Mucosa of stomach (tissue), 1 donor: ENCODE results near the gene CCNY.

ENCODE experiments used
- H3K27me3 ChIP-seq: one replicate; pipeline ENCODE4 v1.7.0; 2013; ENCODE audit warnings: mild to moderate bottlenecking, low read length; ENCODE audit not compliant: control insufficient read depth, insufficient read depth
- H3K36me3 ChIP-seq: one replicate; pipeline ENCODE4 v1.7.0; 2013; ENCODE audit warnings: low read length; ENCODE audit not compliant: control insufficient read depth, insufficient read depth
- H3K4me1 ChIP-seq: one replicate; pipeline ENCODE4 v1.7.0; 2013; ENCODE audit warnings: mild to moderate bottlenecking, low read length; ENCODE audit not compliant: control insufficient read depth, insufficient read depth
- H3K4me3 ChIP-seq: one replicate; pipeline ENCODE4 v1.7.0; 2013; ENCODE audit warnings: low read length
- H3K9ac ChIP-seq: one replicate; pipeline ENCODE4 v1.7.0; 2013; ENCODE audit warnings: mild to moderate bottlenecking, low read length, moderate library complexity
- H3K9me3 ChIP-seq: one replicate; pipeline ENCODE4 v1.7.0; 2013; ENCODE audit warnings: mild to moderate bottlenecking, low read length, moderate library complexity; ENCODE audit not compliant: control insufficient read depth
- donor health status: Pancreatic carcinoma.

The CCNY gene

DNA sequence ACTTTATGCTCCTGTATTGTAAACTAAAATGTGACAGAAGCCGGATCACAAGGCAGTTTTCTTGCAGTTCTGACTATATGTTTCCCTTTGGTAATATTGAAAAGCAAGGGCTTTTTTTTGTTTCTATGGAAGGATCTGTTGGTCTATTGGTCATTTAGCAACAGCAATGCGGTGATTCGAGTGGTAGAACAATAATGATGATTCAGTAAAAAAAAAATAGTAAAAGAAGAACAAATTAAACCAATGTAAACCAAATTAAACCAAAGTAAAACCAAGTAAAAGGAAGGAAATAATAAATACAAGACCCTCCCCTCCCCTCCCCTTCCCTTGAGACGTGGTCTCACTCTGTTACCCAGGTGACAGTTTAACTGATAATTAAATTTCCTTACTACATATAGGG is 17.8 kb upstream of the CCNY start:
- no peak overlapping the region for H3K9ac ChIP-seq
- no peaks in the 10 kb centered on the region for H3K4me1 ChIP-seq
- H3K9me3 ChIP-seq = no peaks in the 10 kb centered on the region
- no peak overlapping the region for H3K4me3 ChIP-seq
- no peaks in the 10 kb centered on the region for H3K36me3 ChIP-seq
- H3K27me3 ChIP-seq = no peaks in the 10 kb centered on the region

GRCh38 chr10:35320341-35320740 is 16.0 kb upstream of the CCNY start:
- Histone ChIP-seq H3K4me1 (no peaks in the 10 kb centered on the region), H3K27me3 (no peaks in the 10 kb centered on the region), H3K9me3 (no peaks in the 10 kb centered on the region), H3K36me3 (no peaks in the 10 kb centered on the region), H3K9ac (no peak overlapping the region), H3K4me3 (no peak overlapping the region)

- no peak overlapping the region for H3K9ac ChIP-seq
- no peak overlapping the region for H3K4me3 ChIP-seq
- no peaks in the 10 kb centered on the region for H3K36me3 ChIP-seq
Observed at GRCh38 chr10:35322636-35323035, 13.7 kb upstream of the CCNY start.

GRCh38 chr10:35324196-35324595 is 12.1 kb upstream of the CCNY start:
- Histone ChIP-seq H3K27me3 (no peaks in the 10 kb centered on the region), H3K4me1 (peaks cover 5% of the 10 kb centered on the region), H3K36me3 (no peaks in the 10 kb centered on the region), H3K9me3 (no peaks in the 10 kb centered on the region), H3K9ac (no peak overlapping the region), H3K4me3 (no peak overlapping the region)

More at GRCh38 chr10:35322636-35323035, 13.7 kb upstream of the CCNY start:
- no peaks in the 10 kb centered on the region for H3K9me3 ChIP-seq
- peaks cover under 1% of the 10 kb centered on the region for H3K4me1 ChIP-seq
- no peaks in the 10 kb centered on the region for H3K27me3 ChIP-seq

GRCh38 chr10:35326466-35327235 is 9.7 kb upstream of the CCNY start:
- no peaks in the 10 kb centered on the region for H3K36me3 ChIP-seq

GRCh38 chr10:35327790-35328403 is 8.4 kb upstream of the CCNY start:
- Histone ChIP-seq H3K4me1 (peaks cover 17% of the 10 kb centered on the region), H3K9me3 (no peaks in the 10 kb centered on the region), H3K27me3 (no peaks in the 10 kb centered on the region), H3K4me3 (no peak overlapping the region), H3K36me3 (no peaks in the 10 kb centered on the region), H3K9ac (no peak overlapping the region)

More at GRCh38 chr10:35326466-35327235, 9.7 kb upstream of the CCNY start:
- no peak overlapping the region for H3K4me3 ChIP-seq
- no peaks in the 10 kb centered on the region for H3K27me3 ChIP-seq
- H3K4me1 ChIP-seq = peaks cover 13% of the 10 kb centered on the region
- H3K9ac ChIP-seq = no peak overlapping the region
- H3K9me3 ChIP-seq = no peaks in the 10 kb centered on the region

- Histone ChIP-seq H3K9ac (no peak overlapping the region), H3K36me3 (no peaks in the 10 kb centered on the region), H3K4me3 (no peak overlapping the region), H3K4me1 (peaks cover 17% of the 10 kb centered on the region), H3K27me3 (no peaks in the 10 kb centered on the region), H3K9me3 (no peaks in the 10 kb centered on the region)
Observed at GRCh38 chr10:35328404-35329037, 7.8 kb upstream of the CCNY start.

DNA sequence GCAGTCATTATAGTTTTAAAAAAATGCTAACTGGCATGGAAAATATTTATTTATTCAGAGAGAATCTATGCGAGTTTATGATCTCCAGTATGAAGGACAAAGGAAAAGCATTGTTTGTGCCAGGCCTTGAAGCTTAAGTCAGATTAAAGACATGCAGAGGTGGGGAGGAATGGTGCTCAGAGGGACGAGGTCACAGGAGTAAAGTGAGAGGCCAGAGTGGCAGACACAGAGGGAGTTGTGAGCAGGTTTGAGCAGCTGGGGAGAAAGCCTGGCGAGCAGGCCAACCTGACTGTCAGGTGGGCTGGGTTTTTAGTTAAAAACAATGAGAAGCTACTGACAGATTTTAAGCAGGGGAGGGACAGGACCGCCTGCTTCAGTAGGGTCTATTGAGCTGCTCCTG is 6.8 kb upstream of the CCNY start:
- H3K27me3 ChIP-seq = no peaks in the 10 kb centered on the region
- H3K9ac ChIP-seq = no peak overlapping the region
- no peaks in the 10 kb centered on the region for H3K36me3 ChIP-seq
- H3K4me1 ChIP-seq = peaks cover 17% of the 10 kb centered on the region
- no peaks in the 10 kb centered on the region for H3K9me3 ChIP-seq
- H3K4me3 ChIP-seq = no peak overlapping the region

DNA sequence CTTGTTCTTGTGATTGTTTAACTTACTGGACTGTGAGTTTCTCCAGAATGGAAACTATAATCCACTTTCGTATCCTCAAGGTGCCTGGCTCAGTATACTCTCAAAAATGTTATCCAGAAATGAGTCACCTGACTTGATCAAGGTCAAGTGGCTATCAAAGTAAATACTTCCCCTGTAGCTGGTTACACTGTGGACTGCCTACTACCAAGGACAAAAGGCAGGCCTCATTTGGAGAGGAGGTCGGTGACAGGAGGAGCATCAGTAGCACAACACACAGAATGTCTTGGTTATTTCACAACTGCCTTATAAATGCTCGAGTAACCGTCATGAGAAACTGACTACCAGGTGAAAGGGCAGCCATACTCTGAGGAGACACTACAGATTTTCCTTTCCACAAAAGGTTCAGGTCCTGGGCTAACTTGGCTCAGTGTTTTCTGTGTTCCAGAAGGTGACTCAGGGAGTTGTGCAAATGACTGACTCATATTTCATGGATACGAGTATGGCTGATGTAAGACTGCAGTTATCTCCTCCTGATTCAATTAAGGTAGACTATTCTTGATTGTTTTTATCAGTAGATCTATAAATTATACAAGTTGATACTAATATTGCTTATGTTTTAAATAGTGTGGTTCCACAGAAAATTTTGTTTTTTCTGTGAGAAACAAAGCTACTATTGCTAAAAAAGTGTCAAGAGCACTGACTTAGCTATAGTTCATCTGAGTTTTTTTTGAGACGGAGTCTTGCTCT is 4.2 kb upstream of the CCNY start:
- H3K27me3 ChIP-seq = no peaks in the 10 kb centered on the region
- no peak overlapping the region for H3K9ac ChIP-seq
- H3K9me3 ChIP-seq = no peaks in the 10 kb centered on the region
- peaks cover 17% of the 10 kb centered on the region for H3K4me1 ChIP-seq
- H3K4me3 ChIP-seq = no peak overlapping the region
- H3K36me3 ChIP-seq = no peaks in the 10 kb centered on the region

DNA sequence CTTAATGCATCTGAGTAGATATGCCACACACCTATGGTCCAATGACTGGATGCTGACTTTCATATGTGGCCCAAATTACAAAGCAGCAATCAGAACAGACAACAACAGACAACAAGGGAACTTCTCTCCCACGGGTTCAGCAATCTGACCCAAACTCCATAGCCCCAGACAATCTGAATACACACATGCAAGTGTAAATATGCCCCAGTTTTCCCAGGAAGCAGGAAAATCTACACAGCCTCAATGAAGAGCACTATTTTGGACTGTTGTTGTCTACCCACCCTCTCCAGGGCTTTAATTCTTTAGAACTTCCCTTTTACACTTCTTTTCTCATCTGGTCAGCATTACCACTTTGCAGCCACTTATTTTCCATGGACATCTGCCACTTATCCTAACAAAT is 2.0 kb upstream of the CCNY start:
- H3K9me3 ChIP-seq = no peaks in the 10 kb centered on the region
- H3K9ac ChIP-seq = no peak overlapping the region
- no peaks in the 10 kb centered on the region for H3K36me3 ChIP-seq
- H3K4me3 ChIP-seq = no peak overlapping the region
- peaks cover 21% of the 10 kb centered on the region for H3K4me1 ChIP-seq
- H3K27me3 ChIP-seq = no peaks in the 10 kb centered on the region

DNA sequence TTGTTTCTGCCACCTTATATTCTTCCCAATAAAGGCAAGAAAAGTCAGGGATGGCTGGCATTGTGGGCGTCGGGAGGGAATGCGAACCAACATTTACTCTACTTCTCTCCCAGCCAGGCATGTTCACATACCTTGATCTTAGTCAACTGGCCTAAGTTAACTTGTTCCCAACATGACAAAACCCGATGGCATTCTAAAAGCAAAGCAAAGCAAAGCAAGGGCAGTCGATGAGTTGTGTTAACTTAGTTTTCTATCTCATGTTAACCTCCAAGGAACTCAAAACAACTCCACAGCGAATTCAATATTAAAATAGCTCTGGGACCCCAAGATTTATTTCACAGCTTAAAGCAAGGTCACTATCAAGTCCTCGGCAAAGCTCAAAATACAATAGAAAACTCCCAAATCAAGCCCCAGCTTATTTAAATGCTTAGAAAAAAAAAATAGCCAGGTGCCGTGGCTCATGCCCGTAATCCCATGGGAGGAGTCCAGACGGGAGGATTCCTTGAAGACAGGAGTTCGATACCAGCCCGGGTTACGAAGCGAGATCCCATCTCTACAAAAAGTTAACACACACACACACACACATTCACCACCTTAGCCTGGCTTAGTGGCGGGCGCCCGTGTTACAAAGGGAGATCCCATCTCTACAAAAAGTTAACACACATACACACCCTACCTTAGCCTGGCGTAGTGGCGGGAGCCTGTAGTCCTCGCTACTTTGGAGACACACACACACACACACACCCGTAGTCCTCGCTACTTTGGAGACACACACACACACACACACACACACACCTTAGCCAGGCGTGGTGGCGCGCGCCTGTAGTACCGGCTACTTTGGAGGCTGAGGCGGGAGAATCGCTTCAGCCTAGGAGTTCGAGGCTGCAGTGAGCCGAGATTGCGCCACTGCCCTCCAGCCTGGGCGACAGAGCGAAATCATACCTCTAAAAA is 901 bp upstream of the CCNY start:
- no peaks in the 10 kb centered on the region for H3K27me3 ChIP-seq
- H3K4me1 ChIP-seq = peaks cover 21% of the 10 kb centered on the region
- no peaks in the 10 kb centered on the region for H3K36me3 ChIP-seq

More for the DNA sequence above, 901 bp upstream of the CCNY start:
- H3K9me3 ChIP-seq = no peaks in the 10 kb centered on the region
- H3K9ac ChIP-seq = peak overlapping the region; percentile 82
- peak overlapping the region; percentile 51 for H3K4me3 ChIP-seq
